ACHN (cell line): Measurements from ENCODE around the gene EXOSC2.

ENCODE experiments used
- DNase-seq: peaks from one replicate; pipeline ENCODE4 v3.0.0-alpha.2; 2015
- in situ Hi-C: cut with HindIII; loops from 2 replicates; pipeline ENCODE4 v1.10.0; 2017; ENCODE audit warnings: low sequenced_read_pairs, low pct_ligation_motif_present, low pct_unique_long_range_greater_than_20kb

Gene EXOSC2

DNA sequence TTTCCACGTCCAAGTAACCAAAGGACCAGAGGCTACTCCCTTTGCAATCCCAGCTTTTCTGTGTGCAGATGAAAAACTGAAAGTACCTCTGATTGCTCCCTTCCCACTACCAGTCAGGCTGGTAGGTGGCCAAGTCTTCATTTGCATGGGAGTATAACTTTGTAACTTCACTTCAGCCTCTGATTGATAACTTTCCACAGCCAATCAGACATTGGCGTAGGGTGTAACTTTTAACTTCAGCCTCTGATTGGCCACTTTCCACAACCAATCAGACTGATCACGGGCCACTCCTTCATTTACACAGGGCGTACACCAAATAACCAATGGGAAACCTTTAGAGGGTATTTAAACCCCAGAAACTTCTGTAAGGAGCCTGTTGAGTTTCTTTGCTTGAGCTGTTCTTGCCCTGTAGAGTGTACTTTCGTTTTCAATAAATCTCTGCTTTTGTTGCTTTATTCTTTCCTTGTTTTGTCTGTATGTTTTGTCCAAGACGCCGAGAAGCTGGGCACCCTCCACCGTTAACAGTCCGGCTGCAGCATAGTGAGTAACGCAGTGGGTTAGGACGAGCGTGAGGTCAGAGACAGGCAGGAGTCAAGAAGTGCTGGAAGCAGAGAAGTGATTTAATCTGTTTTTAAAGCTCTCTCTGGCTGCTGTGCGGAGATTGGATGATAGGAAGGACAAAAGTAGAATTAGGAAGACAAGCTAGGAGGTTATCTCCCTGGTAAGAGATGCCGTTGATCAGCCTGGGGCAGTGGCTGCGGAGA lies 3.5 kb upstream of the EXOSC2 start:
- in situ Hi-C loops: no loop called here
- peak; percentile 96 for DNase-seq

DNA sequence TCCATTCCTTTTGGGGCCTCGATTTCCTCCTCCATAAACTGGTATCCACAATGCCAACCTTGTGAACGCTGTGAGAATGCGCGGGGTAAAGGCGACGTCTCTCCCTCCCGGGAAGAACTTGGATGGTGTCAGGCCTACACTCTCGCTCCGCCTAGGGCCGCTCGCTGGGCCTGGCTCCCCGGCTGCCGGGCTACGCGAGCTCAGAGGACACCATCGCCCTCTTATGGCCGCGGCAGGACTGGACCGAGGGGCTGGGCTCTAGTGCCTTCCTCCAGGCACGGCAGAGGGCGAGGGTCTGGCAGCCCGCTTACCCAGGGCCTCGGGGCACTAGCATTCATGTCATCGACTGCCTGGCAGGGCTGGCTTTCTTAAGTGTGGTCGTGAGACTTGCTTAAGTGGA lies 1.3 kb upstream of the EXOSC2 start:
- no peak for DNase-seq
- in situ Hi-C loops: no loop called here

GRCh38 chr9:130693101-130693425 lies 517 bp upstream of the EXOSC2 start:
- DNase-seq: no peak
- in situ Hi-C loops: no loop called here

- no peak for DNase-seq
- in situ Hi-C loops: no loop called here
Measured at GRCh38 chr9:130694205-130694604, 625 bp downstream of the EXOSC2 start.

DNA sequence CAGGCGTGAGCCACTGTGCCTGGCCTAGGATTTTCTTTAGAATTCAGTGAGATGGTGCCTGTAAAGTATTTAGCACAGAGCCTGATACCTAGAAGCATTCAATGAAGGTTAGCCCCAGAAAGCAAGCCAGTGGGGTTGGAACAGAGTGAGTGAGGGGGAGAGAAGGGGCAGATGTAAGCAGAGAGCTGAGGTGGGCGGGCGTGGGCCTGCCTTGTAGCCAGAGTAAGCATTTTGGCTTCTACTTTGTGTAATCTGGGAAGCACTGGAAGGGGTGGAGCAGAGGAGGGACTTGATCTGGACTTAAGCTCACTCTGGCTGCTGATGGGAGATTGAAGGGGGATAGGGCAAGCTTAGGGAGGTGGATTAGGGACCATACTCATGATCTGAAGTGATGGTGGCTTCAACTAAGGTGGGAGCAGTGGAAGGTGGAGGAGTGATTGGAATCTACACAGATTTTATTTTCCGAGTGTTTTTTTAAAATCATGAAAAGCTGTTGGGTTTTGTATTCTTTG lies 2.6 kb downstream of the EXOSC2 start:
- DNase-seq: no peak
- in situ Hi-C loops: no loop called here

DNA sequence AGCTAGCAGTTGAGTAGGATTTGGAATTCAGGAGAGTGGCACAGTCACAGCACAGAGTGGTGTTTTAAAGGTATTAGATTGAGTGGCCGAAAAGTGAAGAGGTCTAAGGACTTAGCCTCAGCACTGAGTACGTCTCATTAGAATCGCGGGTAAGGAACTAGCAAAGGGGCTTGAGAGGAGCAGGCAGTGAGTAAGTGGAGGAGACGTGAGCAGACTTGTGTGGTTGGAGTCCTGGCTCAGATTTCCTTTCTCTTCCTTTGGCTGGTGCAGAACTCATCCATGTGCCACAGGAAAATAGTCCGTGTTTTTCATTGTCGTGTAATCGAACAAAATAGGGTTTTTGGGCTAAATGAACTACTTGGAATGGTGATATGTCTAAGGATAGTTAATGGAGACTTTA lies 3.4 kb downstream of the EXOSC2 start:
- DNase-seq: no peak
- in situ Hi-C loops: no loop called here

DNA sequence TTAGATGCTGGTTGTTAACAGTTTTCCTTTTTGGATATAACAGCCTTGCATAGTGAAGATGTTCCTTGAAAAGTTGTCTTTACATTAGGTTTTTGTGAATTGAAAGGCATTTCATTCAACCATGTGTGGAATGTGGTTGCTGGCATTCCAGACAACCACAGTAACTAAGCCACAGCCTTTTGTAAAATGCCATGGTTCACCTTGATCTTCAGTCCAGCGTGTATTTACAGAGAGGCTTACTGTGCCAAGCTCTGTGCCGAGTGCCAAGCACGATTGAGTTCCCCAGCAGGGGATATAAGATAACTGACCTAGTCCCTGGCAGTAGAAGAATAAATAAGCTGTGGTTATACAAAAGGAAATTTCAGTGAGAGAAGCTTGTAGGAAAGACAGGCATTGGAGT lies 4.9 kb downstream of the EXOSC2 start:
- peak; percentile 70 for DNase-seq
- in situ Hi-C loops: no loop called here

- no peak for DNase-seq
- in situ Hi-C loops: no loop called here
Measured at GRCh38 chr9:130699047-130699446, 5.5 kb downstream of the EXOSC2 start.

DNA sequence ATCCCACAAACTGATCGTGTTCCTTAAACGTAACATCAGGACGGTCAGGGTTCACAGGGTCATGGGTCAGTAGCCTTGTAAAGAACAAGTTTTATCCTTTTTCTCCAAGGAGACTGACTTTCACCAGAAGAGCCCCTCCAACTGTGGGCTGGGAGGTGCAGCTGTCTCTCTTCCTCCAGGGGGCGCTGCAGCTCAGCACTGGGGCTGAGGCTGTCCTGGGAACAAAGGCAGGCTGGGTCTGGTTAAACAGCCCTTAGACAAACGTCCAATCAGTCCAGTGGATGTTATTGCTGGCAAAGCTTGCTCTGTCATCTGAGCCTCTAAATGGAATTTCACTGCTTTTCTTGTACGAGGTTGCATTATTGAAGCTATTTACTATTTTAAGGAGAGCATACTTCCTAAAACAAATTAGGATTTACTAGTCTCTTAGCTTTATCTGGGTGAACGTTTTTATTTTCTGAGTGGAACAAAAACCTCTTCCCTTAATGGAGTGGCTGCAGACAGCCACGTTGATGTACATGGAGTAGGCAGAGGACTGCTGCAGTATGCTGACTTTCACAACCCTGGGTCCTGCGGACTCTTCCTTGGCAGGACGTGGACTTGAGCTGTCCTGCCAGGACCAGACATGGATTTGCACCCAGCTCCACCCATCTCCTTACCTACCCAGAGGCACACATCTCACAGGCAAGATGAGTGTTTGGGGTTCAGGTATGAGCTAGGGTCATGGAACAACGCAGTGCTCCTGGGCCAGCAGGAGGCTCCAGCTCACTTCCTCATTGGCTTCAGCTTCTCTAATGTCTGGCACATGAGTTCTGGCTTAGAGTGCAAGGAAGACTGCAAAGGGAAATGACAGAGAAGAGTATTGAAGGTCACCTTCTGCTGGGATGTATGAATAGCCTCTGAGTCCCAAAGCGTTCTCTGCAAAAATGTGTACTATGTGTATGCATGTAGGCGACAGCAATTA lies 7.8 kb downstream of the EXOSC2 start:
- in situ Hi-C loops: no loop called here
- DNase-seq: peak; percentile 66

GRCh38 chr9:130703501-130703900 lies 9.9 kb downstream of the EXOSC2 start:
- in situ Hi-C loops: no loop called here
- no peak for DNase-seq

DNA sequence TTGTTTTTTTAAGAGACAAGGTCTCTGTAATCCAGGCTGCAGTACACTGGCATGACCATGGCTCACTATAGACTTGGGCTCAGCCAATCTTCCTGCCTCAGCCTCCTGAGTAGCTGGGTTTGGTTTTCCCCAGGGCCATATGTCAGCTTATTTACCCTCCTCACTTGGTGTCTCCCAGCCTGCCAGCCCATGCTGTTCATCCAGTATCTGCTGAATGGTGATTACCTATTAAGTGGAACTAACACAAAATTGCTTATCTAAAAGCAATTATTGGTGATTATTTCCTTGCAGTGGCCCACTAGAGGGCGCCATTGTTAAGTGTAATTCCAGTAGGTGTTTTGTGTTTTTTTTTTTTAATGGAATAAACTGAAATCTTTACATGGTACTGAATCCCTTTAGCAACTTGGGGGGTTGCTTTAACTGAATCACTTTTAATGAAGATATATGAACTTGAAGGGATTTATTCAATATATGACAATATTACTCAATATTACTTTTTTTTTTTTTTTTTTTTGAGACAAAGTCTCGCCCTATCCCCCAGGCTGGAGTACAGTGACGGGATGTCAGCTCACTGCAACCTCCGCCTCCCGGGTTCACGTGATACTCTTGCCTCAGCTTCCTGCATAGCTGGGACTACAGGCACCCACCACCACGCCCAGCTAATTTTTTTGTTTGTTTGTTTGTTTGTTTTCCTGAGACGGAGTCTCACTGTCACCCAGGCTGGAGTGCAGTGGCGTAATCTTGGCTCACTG lies 13.8 kb downstream of the EXOSC2 start:
- DNase-seq: peak; percentile 56
- in situ Hi-C loops: no loop called here

DNA sequence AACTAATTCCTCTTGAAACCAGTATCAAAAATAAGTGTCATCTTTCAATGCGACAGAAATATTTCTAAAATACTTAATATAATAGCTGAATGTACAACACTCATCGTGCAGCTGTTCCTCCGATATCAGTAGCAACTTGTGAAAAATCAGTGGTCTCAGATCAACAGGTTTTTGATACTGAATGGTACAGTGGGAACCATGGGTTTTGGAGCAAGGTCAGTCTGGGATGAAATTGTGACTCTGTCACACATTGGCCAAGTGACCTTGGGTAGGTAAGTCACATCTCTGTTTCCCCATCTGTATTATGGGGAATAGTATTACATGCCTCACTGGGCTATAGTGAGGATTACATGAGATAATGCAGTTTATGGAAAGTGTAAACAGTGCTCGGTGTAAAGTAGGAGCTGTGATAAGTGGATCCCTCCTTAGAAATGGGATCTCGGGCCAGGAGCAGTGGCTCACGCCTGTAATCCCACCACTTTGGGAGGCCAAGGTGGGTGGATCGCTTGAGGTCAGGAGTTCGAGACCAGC lies 17.3 kb downstream of the EXOSC2 start:
- no peak for DNase-seq
- in situ Hi-C loops: no loop called here

DNA sequence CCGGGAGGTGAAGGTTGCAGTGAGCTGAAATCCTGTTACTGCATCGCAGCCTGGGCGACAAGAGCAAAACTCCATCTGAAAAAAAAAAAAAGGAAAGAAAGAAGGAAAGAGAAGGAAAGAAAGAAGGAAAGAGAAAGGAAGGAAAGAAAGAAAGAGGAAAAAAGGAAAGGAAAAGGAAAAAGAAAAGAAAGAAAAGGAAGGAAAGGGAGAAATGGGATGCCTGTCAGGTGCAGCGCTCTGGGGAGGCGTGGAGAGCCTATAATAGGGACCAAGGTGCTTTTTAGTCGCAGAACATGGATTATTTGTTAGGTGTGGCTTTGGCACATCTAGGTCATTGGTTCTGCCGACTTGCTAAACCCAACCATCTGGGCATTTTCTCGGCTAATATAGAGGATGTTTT lies 17.9 kb downstream of the EXOSC2 start:
- in situ Hi-C loops: no loop called here

DNA sequence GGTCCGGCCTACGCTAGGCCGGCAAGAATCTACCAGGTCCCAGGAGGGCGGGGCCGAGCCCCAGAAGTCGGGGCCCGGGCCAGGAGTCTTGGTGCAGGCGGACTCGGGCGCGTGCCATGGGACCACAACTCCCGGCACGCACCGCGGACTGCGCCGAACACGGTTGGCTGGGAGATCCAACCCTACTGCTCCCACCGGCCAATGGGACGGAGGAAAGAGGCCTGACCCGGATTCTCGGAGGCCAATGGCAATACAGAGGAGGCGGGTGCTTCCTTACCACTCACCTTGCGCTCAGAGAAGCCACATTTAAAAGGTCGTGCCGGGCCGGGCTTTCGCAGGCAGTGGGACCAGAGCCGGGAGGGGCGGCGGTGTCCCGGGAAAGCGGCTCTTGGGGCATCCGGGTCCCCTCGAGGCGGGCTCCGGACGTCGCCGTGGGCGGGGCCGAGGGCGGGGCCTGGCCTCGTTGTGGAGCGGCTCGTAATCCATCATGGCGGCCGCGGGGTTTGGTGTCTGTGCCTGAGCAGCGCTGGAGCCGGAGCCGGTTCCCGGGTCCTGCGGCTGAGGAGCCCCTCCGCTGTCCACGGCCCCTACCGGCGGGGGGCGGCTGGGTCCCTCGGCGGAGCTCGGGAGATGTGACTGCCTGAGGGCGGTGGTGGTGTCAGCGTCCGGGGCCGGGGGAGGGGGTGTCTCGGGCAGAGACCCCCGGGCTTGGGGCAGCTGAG lies 19.1 kb downstream of the EXOSC2 start:
- in situ Hi-C loops: no loop called here
- DNase-seq: peak; percentile 97

More for the DNA sequence above, 17.9 kb downstream of the EXOSC2 start:
- DNase-seq: no peak

DNA sequence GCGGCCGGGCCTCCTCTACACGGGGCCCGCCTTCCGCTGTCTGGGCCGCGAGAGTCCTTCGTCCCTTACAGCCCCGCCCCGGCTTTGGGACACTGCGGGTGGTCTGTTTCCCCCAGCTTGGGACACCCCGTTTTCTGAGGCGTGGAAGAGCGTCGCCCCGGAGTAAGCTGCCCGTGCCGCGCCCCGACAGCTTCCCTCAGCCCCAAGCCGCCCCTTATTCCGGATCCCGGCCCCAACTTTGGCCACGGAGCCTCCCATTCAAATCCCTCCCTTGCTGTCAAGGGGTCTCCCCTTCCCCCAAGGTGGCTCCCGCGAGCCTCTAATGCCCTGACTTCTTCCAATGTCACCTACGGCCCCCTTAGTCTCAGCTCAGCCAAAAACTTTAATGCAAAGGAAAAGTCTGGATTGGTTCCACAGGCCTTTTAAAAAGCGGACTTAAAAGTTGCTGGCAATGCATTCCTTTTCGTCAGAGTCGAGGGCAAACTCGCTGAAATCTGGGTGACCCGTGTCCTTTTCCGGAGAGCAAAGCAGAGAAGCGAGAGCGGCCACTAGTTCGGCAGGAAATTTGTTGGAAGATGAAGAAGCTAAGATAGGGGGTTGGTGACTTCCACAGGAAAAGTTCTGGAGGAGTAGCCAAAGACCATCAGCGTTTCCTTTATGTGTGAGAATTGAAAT lies 19.8 kb downstream of the EXOSC2 start:
- in situ Hi-C loops: no loop called here

DNA sequence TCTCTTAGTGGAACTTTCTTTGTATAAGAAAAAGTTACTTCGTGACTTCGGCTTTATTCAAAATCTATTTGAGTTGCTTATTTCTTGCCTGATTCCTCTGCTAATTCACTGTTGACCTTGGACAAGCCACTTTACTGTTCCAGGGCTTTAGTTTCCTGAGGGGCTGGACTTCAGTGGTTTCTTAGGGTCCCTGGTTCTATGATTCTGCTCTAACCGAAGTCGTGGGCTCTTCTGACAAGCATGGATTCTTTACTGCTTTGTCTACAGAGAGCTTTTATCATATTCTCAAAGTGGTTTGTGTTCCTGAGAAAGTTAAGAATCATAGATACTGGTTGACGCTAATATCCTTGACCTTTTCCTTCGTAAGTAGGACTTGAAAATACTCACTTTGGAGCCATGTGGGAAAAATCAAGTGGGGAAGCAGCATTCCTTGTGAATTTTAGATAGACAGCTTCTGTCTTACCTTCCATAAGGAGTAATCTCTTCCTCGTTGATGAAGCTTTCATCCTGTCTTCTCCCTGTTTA lies 21.1 kb downstream of the EXOSC2 start:
- in situ Hi-C loops: no loop called here
- DNase-seq: no peak

More for the DNA sequence above, 19.8 kb downstream of the EXOSC2 start:
- DNase-seq: peak; percentile 37

- in situ Hi-C loops: no loop called here
Measured at GRCh38 chr9:130715270-130715669, 21.7 kb downstream of the EXOSC2 start.

More at GRCh38 chr9:130715270-130715669, 21.7 kb downstream of the EXOSC2 start:
- no peak for DNase-seq
